Osteoblast (primary cell): ENCODE measurements around the gene CABLES1. TPM values are rescaled to one million over a fixed set of nuclear protein-coding genes. Genes with fewer than 3 reads are reported as not detected.

Source experiments
- DNase-seq: peaks from one replicate; pipeline ENCODE4 v3.0.0; 2011; ENCODE audit warnings: low spot score, mixed read lengths; ENCODE audit not compliant: insufficient read length; ENCODE audit errors: missing footprints
- H2AFZ ChIP-seq: 2 replicates; pipeline ENCODE4 v1.6.0; 2011; ENCODE audit warnings: mild to moderate bottlenecking, low read length
- H3K27ac ChIP-seq: 2 replicates; pipeline ENCODE4 v1.5.1; 2011; ENCODE audit warnings: mild to moderate bottlenecking, low read depth, low read length, moderate library complexity
- H3K27me3 ChIP-seq: 2 replicates; pipeline ENCODE4 v1.6.0; 2012; ENCODE audit warnings: mild to moderate bottlenecking, control low read depth, inconsistent platforms, low read length, moderate library complexity; ENCODE audit not compliant: insufficient read depth
- H3K36me3 ChIP-seq: 2 replicates; pipeline ENCODE4 v1.5.1; 2011; ENCODE audit warnings: mild to moderate bottlenecking, low read length, control low read depth, moderate library complexity; ENCODE audit not compliant: insufficient read depth
- H3K4me1 ChIP-seq: 2 replicates; pipeline ENCODE4 v1.5.1; 2011; ENCODE audit warnings: mild to moderate bottlenecking, low read length, control low read depth, moderate library complexity; ENCODE audit not compliant: insufficient read depth
- H3K4me2 ChIP-seq: 2 replicates; pipeline ENCODE4 v1.6.0; 2011; ENCODE audit warnings: mild to moderate bottlenecking, low read length; ENCODE audit not compliant: insufficient read depth
- H3K4me3 ChIP-seq: fragments of 200-600 bp; sonication (generic); 3 replicates; pipeline ENCODE4 v1.5.1; 2012; ENCODE audit warnings: mild to moderate bottlenecking, low read length, inconsistent platforms; ENCODE audit not compliant: insufficient read depth
- H3K79me2 ChIP-seq: 2 replicates; pipeline ENCODE4 v1.6.0; 2012; ENCODE audit warnings: mild to moderate bottlenecking, low read length, control low read depth, inconsistent platforms; ENCODE audit not compliant: insufficient read depth
- H3K9me3 ChIP-seq: 2 replicates; pipeline ENCODE4 v1.5.1; 2011; ENCODE audit warnings: low read depth, low read length, control low read depth
- H4K20me1 ChIP-seq: 2 replicates; pipeline ENCODE4 v1.6.0; 2012; ENCODE audit warnings: mild to moderate bottlenecking, low read length, control low read depth; ENCODE audit not compliant: insufficient read depth
- CTCF ChIP-seq: IDR thresholded peaks from 2 replicates; pipeline ENCODE4 v1.5.1; 2011; ENCODE audit warnings: mild to moderate bottlenecking, low read depth, low read length, moderate library complexity; ENCODE audit errors: extremely low read depth
- total RNA-seq: library from RNA; depleted of rRNA; stranded (reverse); fragments of >200 nt; gene quantifications from 2 replicates; pipeline ENCODE4 v1.2.3, GENCODE V29; 2012

Gene CABLES1
- total RNA-seq, 1 donor: 13.0 TPM

- no peak for TF ChIP-seq CTCF
- Histone ChIP-seq H3K4me1 (peaks cover 12% of the 10 kb centered on the region), H3K4me2 (no peak overlapping the region), H3K36me3 (no peaks in the 10 kb centered on the region), H3K27me3 (no peaks in the 10 kb centered on the region), H3K79me2 (peaks cover 68% of the 10 kb centered on the region), H2AFZ (no peak overlapping the region), H3K4me3 (no peak overlapping the region), H3K9me3 (no peaks in the 10 kb centered on the region), H3K27ac (no peak overlapping the region), H4K20me1 (peaks cover 8% of the 10 kb centered on the region)
- no peak for DNase-seq
Observed at GRCh38 chr18:23151414-23152099, 16.3 kb downstream of the CABLES1 start.

GRCh38 chr18:23154030-23154429 is 18.7 kb downstream of the CABLES1 start:
- Histone ChIP-seq H3K4me1 (peaks cover 12% of the 10 kb centered on the region), H3K27ac (no peak overlapping the region), H3K27me3 (no peaks in the 10 kb centered on the region), H3K4me3 (no peak overlapping the region), H3K36me3 (no peaks in the 10 kb centered on the region), H3K9me3 (no peaks in the 10 kb centered on the region), H3K4me2 (no peak overlapping the region), H3K79me2 (peaks cover 66% of the 10 kb centered on the region), H4K20me1 (peaks cover 15% of the 10 kb centered on the region), H2AFZ (no peak overlapping the region)
- TF ChIP-seq CTCF: no peak
- DNase-seq: no peak

GRCh38 chr18:23154823-23155500 is 19.7 kb downstream of the CABLES1 start:
- no peak for DNase-seq
- H3K9me3 ChIP-seq: no peaks in the 10 kb centered on the region
- peak overlapping the region; percentile 41 for H3K4me2 ChIP-seq
- H3K4me3 ChIP-seq: no peak overlapping the region
- no peaks in the 10 kb centered on the region for H3K36me3 ChIP-seq
- no peak overlapping the region for H3K27ac ChIP-seq
- peak overlapping the region; percentile 28 for H2AFZ ChIP-seq
- H4K20me1 ChIP-seq: peaks cover 15% of the 10 kb centered on the region
- no peaks in the 10 kb centered on the region for H3K27me3 ChIP-seq
- H3K79me2 ChIP-seq: peaks cover 62% of the 10 kb centered on the region
- peaks cover 12% of the 10 kb centered on the region for H3K4me1 ChIP-seq
- TF ChIP-seq CTCF: no peak

- H3K4me1 ChIP-seq: peaks cover 12% of the 10 kb centered on the region
- no peaks in the 10 kb centered on the region for H3K27me3 ChIP-seq
- peaks cover 63% of the 10 kb centered on the region for H3K79me2 ChIP-seq
- peak overlapping the region; percentile 28 for H2AFZ ChIP-seq
- H3K4me3 ChIP-seq: no peak overlapping the region
- no peaks in the 10 kb centered on the region for H3K9me3 ChIP-seq
- no peaks in the 10 kb centered on the region for H3K36me3 ChIP-seq
- no peak for TF ChIP-seq CTCF
- no peak overlapping the region for H3K27ac ChIP-seq
- peaks cover 18% of the 10 kb centered on the region for H4K20me1 ChIP-seq
- DNase-seq: no peak
- peak overlapping the region; percentile 41 for H3K4me2 ChIP-seq
Observed at GRCh38 chr18:23155537-23155936, 20.3 kb downstream of the CABLES1 start.
